IMR-90 (cell line): ENCODE measurements around the gene PSMD6. TPM values are rescaled to one million over a fixed set of nuclear protein-coding genes. Genes with fewer than 3 reads are reported as not detected.

Experiments
- ATAC-seq: fragments of 200-7000 bp; cut with Tn5 transposase; 2 replicates; pipeline ENCODE4 v1.9.1; 2020; ENCODE audit warnings: low read depth, mild to moderate bottlenecking, moderate library complexity
- BruUV-seq: library from RNA; stranded (reverse); fragments of 400-500 nt; replicated peaks from 2 replicates; lab custom pipeline; 2021; lab: Mats Ljungman, UMichigan
- CTCF ChIA-PET: fragments of 300-600 bp; formaldehyde crosslinking; extraction: SDS; loops from one replicate; lab custom pipeline; 2021; ENCODE audit warnings: antibody characterized with exemption; lab: Yijun Ruan, JAX
- POLR2A ChIA-PET: fragments of 300-600 bp; sonication (Branson Sonifier 250); formaldehyde crosslinking; loops from one replicate; lab custom pipeline; 2022; ENCODE audit warnings: antibody characterized with exemption; ENCODE audit not compliant: unreplicated experiment; lab: Charles Lee
- DNase-seq: peaks from one replicate; pipeline ENCODE4 v3.0.0; 2013
- H2AFZ ChIP-seq: replicated peaks from 2 replicates; pipeline ENCODE3; 2013; ENCODE audit warnings: low read length, mild to moderate bottlenecking; ENCODE audit not compliant: poor library complexity
- H2AK5ac ChIP-seq: 2 replicates; pipeline ENCODE4 v1.6.1; 2013; ENCODE audit warnings: low read depth, low read length, inconsistent platforms
- H2AK9ac ChIP-seq: replicated peaks from 2 replicates; pipeline ENCODE3; 2013; ENCODE audit warnings: mild to moderate bottlenecking, low read depth, low read length, moderate library complexity; ENCODE audit not compliant: poor library complexity
- H2BK120ac ChIP-seq: 2 replicates; pipeline ENCODE4 v1.6.1; 2013; ENCODE audit warnings: low read depth, low read length, inconsistent platforms
- H2BK15ac ChIP-seq: 3 replicates; pipeline ENCODE4 v1.6.1; 2013; ENCODE audit warnings: low read depth, low read length, inconsistent platforms
- H2BK20ac ChIP-seq: 2 replicates; pipeline ENCODE4 v1.6.1; 2013; ENCODE audit warnings: low read depth, mild to moderate bottlenecking, inconsistent platforms, low read length, moderate library complexity
- H2BK5ac ChIP-seq: 2 replicates; pipeline ENCODE4 v1.6.1; 2013; ENCODE audit warnings: mild to moderate bottlenecking, low read depth, low read length, inconsistent platforms; ENCODE audit not compliant: poor library complexity, severe bottlenecking
- H3K14ac ChIP-seq: replicated peaks from 2 replicates; pipeline ENCODE4 v1.6.1; 2013; ENCODE audit warnings: low read depth, low read length, inconsistent platforms
- H3K18ac ChIP-seq: 2 replicates; pipeline ENCODE4 v1.6.1; 2013; ENCODE audit warnings: low read depth, low read length, control low read depth
- H3K23ac ChIP-seq: 2 replicates; pipeline ENCODE4 v1.6.1; 2013; ENCODE audit warnings: low read depth, low read length, inconsistent platforms
- H3K27ac ChIP-seq: 2 replicates; pipeline ENCODE4 v1.5.1; 2013; ENCODE audit warnings: mild to moderate bottlenecking, control low read depth, low read length; ENCODE audit not compliant: insufficient read depth
- H3K27me3 ChIP-seq: 2 replicates; pipeline ENCODE4 v1.6.1; 2013; ENCODE audit warnings: low read length; ENCODE audit not compliant: control insufficient read depth, insufficient read depth
- H3K36me3 ChIP-seq: 2 replicates; pipeline ENCODE4 v1.6.1; 2013; ENCODE audit warnings: low read length, mixed read lengths; ENCODE audit not compliant: control insufficient read depth, insufficient read depth
- H3K4ac ChIP-seq: 2 replicates; pipeline ENCODE4 v1.6.1; 2013; ENCODE audit warnings: low read depth, low read length, inconsistent platforms
- H3K4me1 ChIP-seq: 2 replicates; pipeline ENCODE4 v1.6.1; 2013; ENCODE audit warnings: low read length, mixed read lengths; ENCODE audit not compliant: control insufficient read depth, insufficient read depth
- H3K4me2 ChIP-seq: 2 replicates; pipeline ENCODE4 v1.6.1; 2013; ENCODE audit warnings: low read depth, mild to moderate bottlenecking, control low read depth, low read length, moderate library complexity
- H3K4me3 ChIP-seq: 2 replicates; pipeline ENCODE4 v1.5.1; 2013; ENCODE audit warnings: low read depth, mild to moderate bottlenecking, control low read depth, low read length, moderate library complexity; ENCODE audit not compliant: insufficient read depth
- H3K56ac ChIP-seq: 2 replicates; pipeline ENCODE4 v1.6.1; 2013; ENCODE audit warnings: low read length, inconsistent platforms; ENCODE audit not compliant: insufficient read depth; ENCODE audit errors: extremely low read depth
- H3K79me1 ChIP-seq, 2 experiments: 2 replicates each; pipeline ENCODE4 v1.6.1; 2013; ENCODE audit warnings: low read length in 2 of 2, inconsistent platforms in 1 of 2, low read depth in 1 of 2
- H3K9ac ChIP-seq: 2 replicates; pipeline ENCODE4 v1.6.1; 2013; ENCODE audit warnings: low read depth, low read length, control low read depth
- H3K9me1 ChIP-seq: 2 replicates; pipeline ENCODE4 v1.6.1; 2013; ENCODE audit warnings: low read length, inconsistent platforms; ENCODE audit not compliant: insufficient read depth
- H3K9me3 ChIP-seq: 2 replicates; pipeline ENCODE4 v1.6.1; 2013; ENCODE audit warnings: low read length; ENCODE audit not compliant: control insufficient read depth, insufficient read depth
- H4K20me1 ChIP-seq: 2 replicates; pipeline ENCODE4 v1.6.1; 2013; ENCODE audit warnings: low read length, inconsistent platforms; ENCODE audit not compliant: insufficient read depth
- H4K5ac ChIP-seq: 2 replicates; pipeline ENCODE4 v1.6.1; 2013; ENCODE audit warnings: mild to moderate bottlenecking, low read depth, low read length, control low read depth
- H4K8ac ChIP-seq, 2 experiments: 2 replicates each; pipeline ENCODE4 v1.6.1; 2013; ENCODE audit warnings: low read depth in 2 of 2, low read length in 2 of 2, control low read depth in 1 of 2, inconsistent platforms in 1 of 2
- H4K91ac ChIP-seq: 2 replicates; pipeline ENCODE4 v1.6.1; 2013; ENCODE audit warnings: low read depth, low read length, inconsistent platforms; ENCODE audit not compliant: insufficient read depth
- CTCF ChIP-seq: conservative IDR thresholded peaks from 2 replicates; pipeline ENCODE4 v1.5.1; 2012; ENCODE audit warnings: mild to moderate bottlenecking, low read depth, low read length, improper control_type of control experiment
- RAD21 ChIP-seq: IDR thresholded peaks from 2 replicates; pipeline ENCODE4 v1.6.1; 2012; ENCODE audit warnings: low read length, improper control_type of control experiment
- RCOR1 ChIP-seq: IDR thresholded peaks from 2 replicates; pipeline ENCODE4 v1.6.1; 2012; ENCODE audit warnings: mild to moderate bottlenecking, low read length, improper control_type of control experiment; ENCODE audit not compliant: insufficient replicate concordance
- RFX5 ChIP-seq: IDR thresholded peaks from 2 replicates; pipeline ENCODE4 v1.8.0; 2012; ENCODE audit warnings: low read depth, mild to moderate bottlenecking, low read length, moderate library complexity
- USF2 ChIP-seq: fragments of 150-350 bp; IDR thresholded peaks from 2 replicates; pipeline ENCODE4 v1.6.1; 2017; ENCODE audit warnings: mild to moderate bottlenecking, antibody characterized with exemption, low read length, low read depth
- WGBS, 2 experiments: methylation state at CpG; one replicate each; pipeline versions ENCODE4 v1.1.5 to v1.1.7; 2013; ENCODE audit warnings: missing lambda C conversion rate in 2 of 2; ENCODE audit not compliant: insufficient read length in 1 of 2; ENCODE audit errors: extremely low coverage in 2 of 2; 5-methylcytosine and 5-hydroxymethylcytosine counted together
- dilution Hi-C: fragments of 300-500 bp; cut with HindIII; formaldehyde crosslinking; loops from one replicate; pipeline ENCODE4 v1.14.3; 2018; ENCODE audit warnings: low sequenced_read_pairs; ENCODE audit not compliant: unreplicated experiment
- in situ Hi-C: fragments of 300-500 bp; cut with MboI; formaldehyde crosslinking; loops from 3 replicates; pipeline ENCODE4 v1.14.3; 2019; ENCODE audit warnings: low sequenced_read_pairs, inconsistent platforms, mixed read lengths
- intact Hi-C: fragments of 100-400 bp; cut with micrococcal nuclease; formaldehyde crosslinking; loops from 2 replicates; pipeline ENCODE4 v1.10.0; 2022
- polyA plus RNA-seq, 3 experiments: library from polyadenylated mRNA; depleted of rRNA; stranded (reverse); fragments of >200 nt; gene quantifications; 2 replicates each; pipeline ENCODE4 v1.2.3, GENCODE V29; 2012; ENCODE audit warnings: low replicate concordance in 1 of 3
- total RNA-seq: library from RNA; depleted of rRNA; stranded (reverse); fragments of >200 nt; gene quantifications from 2 replicates; pipeline ENCODE4 v1.2.3, GENCODE V29; 2012

The PSMD6 gene
- total and polyA plus RNA-seq, 2 of the 4 experiments (the other 2 are of a cell fraction): 86.6 to 91.8 TPM

- TF ChIP-seq USF2 (no peak), RCOR1 (no peak), CTCF (no peak), RAD21 (no peak), RFX5 (no peak)
- H3K23ac ChIP-seq: no peak overlapping the region
- no peak overlapping the region for H2BK120ac ChIP-seq
- no peak overlapping the region for H3K27ac ChIP-seq
- H4K5ac ChIP-seq: no peak overlapping the region
- H2AK9ac ChIP-seq: no peak overlapping the region
- H4K20me1 ChIP-seq: peaks cover 19% of the 10 kb centered on the region; the same call in 1 of the 2 replicates
- no peak overlapping the region for H3K4ac ChIP-seq
- H3K27me3 ChIP-seq: no peaks in the 10 kb centered on the region
- no TSS peak for BruUV-seq
- H3K36me3 ChIP-seq: peaks cover 43% of the 10 kb centered on the region
- peaks cover 28 to 45% of the 10 kb centered on the region in 2 experiments for H3K79me1 ChIP-seq
- ATAC-seq (no peak), DNase-seq (no peak)
- WGBS, 2 experiments: no CpG with 5 or more reads among the region's 2 CpGs
- no peak overlapping the region for H2AFZ ChIP-seq
- no peak overlapping the region for H3K4me3 ChIP-seq
- in situ Hi-C loops: no loop called here
- POLR2A ChIA-PET: no interaction called here
- no peak overlapping the region for H2BK20ac ChIP-seq
- no peak overlapping the region for H4K91ac ChIP-seq
- dilution Hi-C loops: no loop called here
- CTCF ChIA-PET: interaction anchor here (1.0 to 1.1 kb wide), 2 partner anchors 14 to 46 kb away, joined by 3 to 4 read pairs; no protein-coding TSS in a partner anchor
- no peak overlapping the region for H3K18ac ChIP-seq
- no peak overlapping the region for H2AK5ac ChIP-seq
- no peak overlapping the region for H3K56ac ChIP-seq
- peaks cover 6% of the 10 kb centered on the region for H3K4me1 ChIP-seq
- no peak overlapping the region for H3K4me2 ChIP-seq
- no peak overlapping the region for H4K8ac ChIP-seq
- no peaks in the 10 kb centered on the region for H3K9me3 ChIP-seq
- intact Hi-C loops: no loop called here
- no peak overlapping the region for H3K9ac ChIP-seq
- no peak overlapping the region for H3K14ac ChIP-seq
- H2BK15ac ChIP-seq: no peak overlapping the region
- H3K9me1 ChIP-seq: peaks cover 15% of the 10 kb centered on the region
- H2BK5ac ChIP-seq: no peak overlapping the region
Measured at GRCh38 chr3:64008017-64008416, 15.3 kb downstream of the PSMD6 start.
